ENCODE results near the gene RDH8. TPM values are rescaled to one million over a fixed set of nuclear protein-coding genes. Genes with fewer than 3 reads are reported as not detected.

RDH8 gene
- total and polyA plus RNA-seq, 4 donors = not detected

GRCh38 chr19:10044390-10044789 lies 31.1 kb downstream of the RDH8 start:
- TF ChIP-seq ZBTB33 (IDR thresholded peaks at IDR 0.05) (no peak), GABPA (IDR thresholded peaks at IDR 0.05 in 1 of 2, conservative IDR thresholded peaks at IDR 0.05 in 1 of 2) (no peak), JUND (IDR thresholded peaks at IDR 0.05) (no peak), FOXA2 (IDR thresholded peaks at IDR 0.05) (no peak), RXRA (IDR thresholded peaks at IDR 0.05) (no peak), HNF4G (IDR thresholded peaks at IDR 0.05) (no peak), SP1 (IDR thresholded peaks at IDR 0.05) (no peak), FOXA1 (IDR thresholded peaks at IDR 0.05) (no peak), YY1 (IDR thresholded peaks at IDR 0.05) (no peak), NR2F2 (IDR thresholded peaks at IDR 0.05) (no peak), REST (IDR thresholded peaks at IDR 0.05) (no peak), CTCF (IDR thresholded peaks at IDR 0.05; ENCODE audit: low read depth, low read length, missing input control) (no peak), TAF1 (conservative IDR thresholded peaks at IDR 0.05) (no peak), RAD21 (IDR thresholded peaks at IDR 0.05) (no peak), MAX (IDR thresholded peaks at IDR 0.05) (no peak), ATF3 (IDR thresholded peaks at IDR 0.05) (no peak)
- 90% methylated on average over 1 of the region's 1 CpG for WGBS
- H3K9ac ChIP-seq (ENCODE audit: low read depth in 1 of 2, low read length in 2 of 2) = no peak overlapping the region
- no peaks in the 10 kb centered on the region for H3K4me1 ChIP-seq (ENCODE audit: control insufficient read depth in 4 of 4, insufficient read depth in 4 of 4, low read length in 3 of 4)
- no peak for DNase-seq (ENCODE audit: low spot score)
- H3K27me3 ChIP-seq (ENCODE audit: control insufficient read depth in 4 of 4, insufficient read depth in 4 of 4, low read length in 3 of 4) = no peaks in the 10 kb centered on the region
- H3K36me3 ChIP-seq (ENCODE audit: control insufficient read depth in 4 of 4, insufficient read depth in 3 of 4, low read depth in 1 of 4, low read length in 3 of 4) = peaks cover 0 to 32% (median 17%) of the 10 kb centered on the region in 4 donors
- H3K9me3 ChIP-seq (ENCODE audit: control insufficient read depth in 4 of 4, low read length in 3 of 4) = peaks cover 0 to 14% (median 11%) of the 10 kb centered on the region in 4 donors
- no peak overlapping the region for H3K27ac ChIP-seq (ENCODE audit: low read depth in 1 of 2, low read length in 2 of 2)
- no peak overlapping the region for H3K4me3 ChIP-seq (ENCODE audit: low read depth in 1 of 3, low read length in 3 of 3)

GRCh38 chr19:10045371-10045770 lies 32.1 kb downstream of the RDH8 start:
- DNase-seq (ENCODE audit: low spot score) = no peak
- no peak for TF ChIP-seq SP1 (IDR thresholded peaks at IDR 0.05)
- no peak for TF ChIP-seq CTCF (IDR thresholded peaks at IDR 0.05; ENCODE audit: low read depth, low read length, missing input control)
- no peak for TF ChIP-seq ZBTB33 (IDR thresholded peaks at IDR 0.05)
- no peak for TF ChIP-seq HNF4A (conservative IDR thresholded peaks at IDR 0.05)
- no peak for TF ChIP-seq RXRA (IDR thresholded peaks at IDR 0.05)
- TF ChIP-seq JUND (IDR thresholded peaks at IDR 0.05) = no peak
- TF ChIP-seq NR2F2 (IDR thresholded peaks at IDR 0.05) = no peak
- no peak for TF ChIP-seq EGR1 (IDR thresholded peaks at IDR 0.05; ENCODE audit: low read depth in 2 of 2)
- TF ChIP-seq TAF1 (conservative IDR thresholded peaks at IDR 0.05) = no peak
- no peak for TF ChIP-seq RAD21 (IDR thresholded peaks at IDR 0.05)
- no peak for TF ChIP-seq YY1 (IDR thresholded peaks at IDR 0.05)
- TF ChIP-seq HNF4G (IDR thresholded peaks at IDR 0.05) = no peak
- no peaks in the 10 kb centered on the region for H3K4me1 ChIP-seq (ENCODE audit: control insufficient read depth in 4 of 4, insufficient read depth in 4 of 4, low read length in 3 of 4)
- WGBS = 75% methylated on average over 1 of the region's 1 CpG
- no peak overlapping the region for H3K27ac ChIP-seq (ENCODE audit: low read depth in 1 of 2, low read length in 2 of 2)
- peaks cover 0 to 14% (median 11%) of the 10 kb centered on the region in 4 donors for H3K9me3 ChIP-seq (ENCODE audit: control insufficient read depth in 4 of 4, low read length in 3 of 4)
- no peak overlapping the region for H3K4me3 ChIP-seq (ENCODE audit: low read depth in 1 of 3, low read length in 3 of 3)
- no peaks in the 10 kb centered on the region for H3K27me3 ChIP-seq (ENCODE audit: control insufficient read depth in 4 of 4, insufficient read depth in 4 of 4, low read length in 3 of 4)
- no peak overlapping the region for H3K9ac ChIP-seq (ENCODE audit: low read depth in 1 of 2, low read length in 2 of 2)
- H3K36me3 ChIP-seq (ENCODE audit: control insufficient read depth in 4 of 4, insufficient read depth in 3 of 4, low read depth in 1 of 4, low read length in 3 of 4) = peaks cover 0 to 32% (median 22%) of the 10 kb centered on the region in 4 donors
